Measurements from ENCODE around the gene SCYGR4. TPM values are rescaled to one million over a fixed set of nuclear protein-coding genes. Genes with fewer than 3 reads are reported as not detected.

The SCYGR4 gene
- total RNA-seq, 2 donors from 2014 or later: not detected

DNA sequence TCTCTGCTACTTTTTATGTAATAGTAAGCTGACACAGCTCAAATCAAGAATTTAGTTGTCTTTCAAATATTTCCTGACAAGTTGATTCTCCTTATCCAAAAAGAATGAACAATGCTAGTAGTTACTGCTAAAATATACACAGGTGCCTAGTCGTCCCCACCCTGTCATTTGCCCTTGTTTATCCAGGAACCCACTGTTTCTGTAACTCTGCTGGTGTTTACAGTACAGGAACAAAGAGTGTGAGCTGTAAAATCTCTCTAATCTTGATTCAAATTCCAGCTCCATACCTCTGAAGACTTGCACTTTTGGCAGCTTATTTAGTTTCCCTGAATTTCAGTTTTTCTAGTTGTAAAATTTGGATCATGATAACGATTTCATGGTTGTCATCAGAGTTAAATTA, 39.7 kb upstream of the SCYGR4 start:
- Histone ChIP-seq H3K9ac (ENCODE audit: low read depth in 2 of 2, low read length in 2 of 2) (peak overlapping the region in 1 of 2 donors; percentile 7), H3K36me3 (no peaks in the 10 kb centered on the region), H3K9me3 (no peaks in the 10 kb centered on the region), H3K4me1 (no peaks in the 10 kb centered on the region), H3K27me3 (no peaks in the 10 kb centered on the region), H3K4me3 (no peak overlapping the region), H3K27ac (no peak overlapping the region)
- intact Hi-C loops (cut with DNase I): no loop called here
- TF ChIP-seq, protein P1, sequence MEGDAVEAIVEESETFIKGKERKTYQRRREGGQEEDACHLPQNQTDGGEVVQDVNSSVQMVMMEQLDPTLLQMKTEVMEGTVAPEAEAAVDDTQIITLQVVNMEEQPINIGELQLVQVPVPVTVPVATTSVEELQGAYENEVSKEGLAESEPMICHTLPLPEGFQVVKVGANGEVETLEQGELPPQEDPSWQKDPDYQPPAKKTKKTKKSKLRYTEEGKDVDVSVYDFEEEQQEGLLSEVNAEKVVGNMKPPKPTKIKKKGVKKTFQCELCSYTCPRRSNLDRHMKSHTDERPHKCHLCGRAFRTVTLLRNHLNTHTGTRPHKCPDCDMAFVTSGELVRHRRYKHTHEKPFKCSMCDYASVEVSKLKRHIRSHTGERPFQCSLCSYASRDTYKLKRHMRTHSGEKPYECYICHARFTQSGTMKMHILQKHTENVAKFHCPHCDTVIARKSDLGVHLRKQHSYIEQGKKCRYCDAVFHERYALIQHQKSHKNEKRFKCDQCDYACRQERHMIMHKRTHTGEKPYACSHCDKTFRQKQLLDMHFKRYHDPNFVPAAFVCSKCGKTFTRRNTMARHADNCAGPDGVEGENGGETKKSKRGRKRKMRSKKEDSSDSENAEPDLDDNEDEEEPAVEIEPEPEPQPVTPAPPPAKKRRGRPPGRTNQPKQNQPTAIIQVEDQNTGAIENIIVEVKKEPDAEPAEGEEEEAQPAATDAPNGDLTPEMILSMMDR (IDR thresholded peaks at IDR 0.05): no peak
- DNase-seq: peak; percentile 43

DNA sequence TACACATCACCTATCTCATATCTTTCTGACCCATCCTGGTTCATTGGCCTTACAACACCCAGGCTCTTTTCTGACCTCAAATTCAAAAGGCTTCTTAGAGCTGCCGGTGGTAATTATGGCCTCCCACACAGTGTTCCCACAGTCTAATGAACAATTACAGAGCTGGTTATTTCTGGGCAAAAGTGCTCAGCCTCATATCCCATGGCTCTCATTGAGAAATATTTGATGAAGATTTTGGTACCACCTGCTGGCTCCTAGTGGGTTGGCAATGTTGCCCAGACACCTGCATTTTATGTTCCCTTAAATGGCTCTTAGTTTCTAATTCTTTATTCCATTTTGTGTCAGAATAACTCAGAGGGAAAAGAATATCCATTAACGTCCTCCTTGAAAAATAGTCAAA, 38.7 kb upstream of the SCYGR4 start:
- Histone ChIP-seq H3K27me3 (no peaks in the 10 kb centered on the region), H3K36me3 (no peaks in the 10 kb centered on the region), H3K27ac (no peak overlapping the region), H3K4me1 (no peaks in the 10 kb centered on the region), H3K9ac (ENCODE audit: low read depth in 2 of 2, low read length in 2 of 2) (no peak overlapping the region), H3K4me3 (no peak overlapping the region), H3K9me3 (no peaks in the 10 kb centered on the region)
- DNase-seq: no peak
- TF ChIP-seq, protein P1 (IDR thresholded peaks at IDR 0.05): no peak
- intact Hi-C loops (cut with DNase I): no loop called here

DNA sequence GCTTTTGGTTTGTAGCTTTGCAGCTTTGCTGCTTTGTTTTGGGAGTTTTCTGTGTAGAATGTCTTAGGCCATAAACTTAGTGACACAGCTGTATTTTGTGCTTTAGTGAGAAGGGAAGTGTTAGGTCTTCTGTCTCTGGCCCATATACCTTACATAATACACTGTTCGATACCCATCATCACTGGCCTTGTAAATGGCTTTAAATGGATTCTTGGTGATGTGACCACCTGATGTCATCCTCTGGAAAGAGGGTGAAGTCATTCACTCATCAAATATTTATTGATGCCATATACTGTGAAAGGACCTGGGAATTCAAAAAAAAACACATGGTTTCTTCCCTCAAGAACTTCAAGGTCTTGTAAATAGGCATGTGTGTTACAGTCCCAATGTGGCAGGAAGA, 37.5 kb upstream of the SCYGR4 start:
- intact Hi-C loops (cut with DNase I): no loop called here
- Histone ChIP-seq H3K9ac (ENCODE audit: low read depth in 2 of 2, low read length in 2 of 2) (no peak overlapping the region), H3K36me3 (no peaks in the 10 kb centered on the region), H3K27ac (no peak overlapping the region), H3K4me3 (no peak overlapping the region), H3K27me3 (no peaks in the 10 kb centered on the region), H3K9me3 (no peaks in the 10 kb centered on the region), H3K4me1 (no peaks in the 10 kb centered on the region)
- DNase-seq: no peak
- TF ChIP-seq, protein P1 (IDR thresholded peaks at IDR 0.05): no peak

DNA sequence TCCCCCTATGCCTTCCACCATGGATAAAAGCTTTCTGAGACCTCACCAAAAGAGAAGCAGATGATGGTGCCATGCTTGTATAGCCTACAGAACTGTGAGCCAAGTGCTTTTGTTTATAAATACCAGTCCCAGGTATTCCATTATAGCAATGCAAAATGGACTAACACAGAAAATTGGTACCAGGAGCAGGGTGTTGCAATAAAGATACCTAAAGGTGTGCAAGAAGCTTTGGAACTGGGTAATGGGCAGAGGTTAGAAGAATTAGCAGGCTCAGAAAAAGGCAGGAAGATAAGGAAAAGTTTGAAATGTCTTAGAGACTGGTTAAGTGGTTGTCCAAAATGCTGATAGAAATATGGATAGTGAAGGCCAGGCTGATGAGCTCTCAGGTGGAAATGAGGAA, 34.9 kb upstream of the SCYGR4 start:
- Histone ChIP-seq H3K36me3 (no peaks in the 10 kb centered on the region), H3K27me3 (no peaks in the 10 kb centered on the region), H3K27ac (no peak overlapping the region), H3K4me1 (no peaks in the 10 kb centered on the region), H3K4me3 (no peak overlapping the region), H3K9ac (ENCODE audit: low read depth in 2 of 2, low read length in 2 of 2) (no peak overlapping the region), H3K9me3 (no peaks in the 10 kb centered on the region)
- no peak for DNase-seq
- TF ChIP-seq, protein P1 (IDR thresholded peaks at IDR 0.05): no peak
- intact Hi-C loops (cut with DNase I): no loop called here

DNA sequence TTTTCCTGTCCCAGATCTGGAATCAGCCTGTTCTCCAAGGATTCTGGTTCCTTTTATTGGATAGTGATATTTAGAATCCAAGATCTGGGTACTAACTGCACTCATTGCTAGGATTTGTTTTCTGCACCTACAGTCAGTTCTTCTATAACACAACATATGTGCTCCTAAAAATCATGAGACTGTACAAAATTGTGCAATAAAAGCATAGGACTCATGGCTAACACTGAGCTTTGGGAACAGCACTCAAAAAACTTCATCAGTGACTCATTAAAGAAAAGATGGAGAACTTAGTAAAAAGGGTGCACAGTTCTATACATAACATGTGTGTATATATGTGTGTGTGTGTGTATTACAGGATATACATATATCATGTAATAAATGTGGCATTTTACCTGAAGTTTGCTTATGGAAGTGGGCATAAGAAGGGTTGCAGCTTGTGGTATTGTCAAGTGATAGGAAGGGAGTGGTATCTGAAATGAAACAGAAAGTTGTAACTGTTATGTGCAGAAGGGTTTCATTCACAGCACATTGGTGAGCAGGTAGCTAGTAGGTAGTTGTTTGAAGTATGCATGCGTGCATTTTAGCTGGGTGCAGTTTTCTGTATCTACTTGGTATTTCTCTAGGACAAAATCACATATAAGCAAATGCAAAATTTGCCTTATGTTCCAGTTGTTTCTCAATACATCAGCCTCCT, 24.5 kb upstream of the SCYGR4 start:
- Histone ChIP-seq H3K9ac (ENCODE audit: low read depth in 2 of 2, low read length in 2 of 2) (no peak overlapping the region), H3K27me3 (no peaks in the 10 kb centered on the region)
- intact Hi-C loops (cut with DNase I): no loop called here

More for the DNA sequence above, 24.5 kb upstream of the SCYGR4 start:
- Histone ChIP-seq H3K27ac (no peak overlapping the region), H3K4me1 (no peaks in the 10 kb centered on the region), H3K9me3 (no peaks in the 10 kb centered on the region), H3K36me3 (no peaks in the 10 kb centered on the region), H3K4me3 (no peak overlapping the region)
- no peak for DNase-seq
- TF ChIP-seq, protein P1 (IDR thresholded peaks at IDR 0.05): no peak
